Fibroblast of mammary gland (primary cell): ENCODE results near the gene SGTA.

ENCODE experiments used
- DNase-seq: peaks from one replicate; pipeline ENCODE4 v3.0.0-alpha.2; 2010; ENCODE audit warnings: low read depth
- H3K4me3 ChIP-seq: 2 replicates; pipeline ENCODE4 v1.5.1; 2011; ENCODE audit warnings: low read depth, mild to moderate bottlenecking, low read length, moderate library complexity; ENCODE audit not compliant: control insufficient read depth
- CTCF ChIP-seq: conservative IDR thresholded peaks from 2 replicates; pipeline ENCODE4 v1.5.1; 2011; ENCODE audit warnings: low read depth, low read length, inconsistent platforms; ENCODE audit not compliant: control insufficient read depth, insufficient read depth

Gene SGTA

GRCh38 chr19:2777952-2778683 lies 5.0 kb downstream of the SGTA start:
- TF ChIP-seq CTCF: no peak
- no peak for DNase-seq
- no peak overlapping the region for H3K4me3 ChIP-seq

- peak overlapping the region; percentile 3 for H3K4me3 ChIP-seq
- TF ChIP-seq CTCF: no peak
- peak; percentile 86 for DNase-seq
These were observed 7.3 kb downstream of the SGTA start for GRCh38 chr19:2775556-2776430.

GRCh38 chr19:2774953-2775555 lies 8.0 kb downstream of the SGTA start:
- H3K4me3 ChIP-seq: no peak overlapping the region
- TF ChIP-seq CTCF: no peak
- DNase-seq: no peak

- TF ChIP-seq CTCF: no peak
- no peak overlapping the region for H3K4me3 ChIP-seq
- DNase-seq: no peak
These were observed 8.9 kb downstream of the SGTA start for GRCh38 chr19:2774083-2774679.

- no peak for DNase-seq
- H3K4me3 ChIP-seq: no peak overlapping the region
- TF ChIP-seq CTCF: no peak
These were observed 11.0 kb downstream of the SGTA start for GRCh38 chr19:2771786-2772674.
